ENCODE data around the gene ADTRP. TPM values are rescaled to one million over a fixed set of nuclear protein-coding genes. Genes with fewer than 3 reads are reported as not detected.

Gene ADTRP
- total RNA-seq, 1 experiment from 2014 or later, result 5.2 TPM

GRCh38 chr6:11798538-11798937, 19.9 kb upstream of the ADTRP start:
- no peaks in the 10 kb centered on the region for H3K27me3 Mint-ChIP-seq (ENCODE audit: insufficient read depth, unreplicated experiment)
- H3K27ac Mint-ChIP-seq (ENCODE audit: unreplicated experiment), result no peak overlapping the region
- BruUV-seq (replicated peaks), result no TSS peak
- intact Hi-C loops (cut with micrococcal nuclease; ENCODE audit: unreplicated experiment), result no loop called here
- Histone ChIP-seq H3K4me3 (ENCODE audit: low read depth, low read length) (no peak overlapping the region), H3K36me3 (ENCODE audit: control insufficient read depth, insufficient read depth, low read length) (no peaks in the 10 kb centered on the region), H3K9me3 (no peaks in the 10 kb centered on the region), H3K4me1 (0 out of 2 replicates have a peak, but pooled peaks cover 4% of the 10 kb centered on the region), H3K27me3 (replicated peaks; ENCODE audit: control insufficient read depth, insufficient read depth, low read length) (no peaks in the 10 kb centered on the region)
- no peak for DNase-seq
- H3K36me3 Mint-ChIP-seq (ENCODE audit: insufficient read depth, unreplicated experiment), result no peaks in the 10 kb centered on the region
- peaks cover 6% of the 10 kb centered on the region for H3K4me1 Mint-ChIP-seq (ENCODE audit: low read depth, unreplicated experiment)
- H3K4me3 Mint-ChIP-seq (ENCODE audit: unreplicated experiment), result no peak overlapping the region
- POLR2A ChIA-PET, result no interaction called here
- no peaks in the 10 kb centered on the region for H3K9me3 Mint-ChIP-seq (ENCODE audit: unreplicated experiment)
- TF ChIP-seq CTCF (IDR thresholded peaks at IDR 0.05; ENCODE audit: insufficient read depth in 1 of 2, low read depth in 1 of 2, low read length in 1 of 2, severe bottlenecking in 1 of 2, unreplicated experiment in 1 of 2), result no peak
- CTCF ChIA-PET, result no interaction called here

GRCh38 chr6:11798096-11798495, 19.5 kb upstream of the ADTRP start:
- Mint-ChIP-seq H3K27ac (ENCODE audit: unreplicated experiment) (no peak overlapping the region), H3K36me3 (ENCODE audit: insufficient read depth, unreplicated experiment) (no peaks in the 10 kb centered on the region), H3K4me1 (ENCODE audit: low read depth, unreplicated experiment) (peaks cover 6% of the 10 kb centered on the region), H3K27me3 (ENCODE audit: insufficient read depth, unreplicated experiment) (no peaks in the 10 kb centered on the region), H3K9me3 (ENCODE audit: unreplicated experiment) (no peaks in the 10 kb centered on the region), H3K4me3 (ENCODE audit: unreplicated experiment) (no peak overlapping the region)
- no TSS peak for BruUV-seq (replicated peaks)
- Histone ChIP-seq H3K4me1 (0 out of 2 replicates have a peak, but pooled peaks cover 4% of the 10 kb centered on the region), H3K9me3 (no peaks in the 10 kb centered on the region), H3K27me3 (replicated peaks; ENCODE audit: control insufficient read depth, insufficient read depth, low read length) (no peaks in the 10 kb centered on the region), H3K4me3 (ENCODE audit: low read depth, low read length) (no peak overlapping the region), H3K36me3 (ENCODE audit: control insufficient read depth, insufficient read depth, low read length) (no peaks in the 10 kb centered on the region)
- DNase-seq, result no peak
- TF ChIP-seq CTCF (IDR thresholded peaks at IDR 0.05; ENCODE audit: insufficient read depth in 1 of 2, low read depth in 1 of 2, low read length in 1 of 2, severe bottlenecking in 1 of 2, unreplicated experiment in 1 of 2), result no peak
- ChIA-PET POLR2A (no interaction called here), CTCF (no interaction called here)
- intact Hi-C loops (cut with micrococcal nuclease; ENCODE audit: unreplicated experiment), result no loop called here

- no peaks in the 10 kb centered on the region for H3K36me3 Mint-ChIP-seq (ENCODE audit: insufficient read depth, unreplicated experiment)
- intact Hi-C loops (cut with micrococcal nuclease; ENCODE audit: unreplicated experiment), result no loop called here
- DNase-seq, result no peak
- Histone ChIP-seq H3K4me1 (0 out of 2 replicates have a peak, but pooled peaks cover 4% of the 10 kb centered on the region), H3K4me3 (ENCODE audit: low read depth, low read length) (no peak overlapping the region), H3K36me3 (ENCODE audit: control insufficient read depth, insufficient read depth, low read length) (no peaks in the 10 kb centered on the region), H3K9me3 (0 out of 2 replicates have a peak, but pooled peaks cover 7% of the 10 kb centered on the region), H3K27me3 (replicated peaks; ENCODE audit: control insufficient read depth, insufficient read depth, low read length) (no peaks in the 10 kb centered on the region)
- H3K9me3 Mint-ChIP-seq (ENCODE audit: unreplicated experiment), result no peaks in the 10 kb centered on the region
- peaks cover 6% of the 10 kb centered on the region for H3K4me1 Mint-ChIP-seq (ENCODE audit: low read depth, unreplicated experiment)
- no TSS peak for BruUV-seq (replicated peaks)
- TF ChIP-seq CTCF (IDR thresholded peaks at IDR 0.05; ENCODE audit: insufficient read depth in 1 of 2, low read depth in 1 of 2, low read length in 1 of 2, severe bottlenecking in 1 of 2, unreplicated experiment in 1 of 2), result no peak
- H3K4me3 Mint-ChIP-seq (ENCODE audit: unreplicated experiment), result no peak overlapping the region
- ChIA-PET CTCF (no interaction called here), POLR2A (no interaction called here)
- H3K27ac Mint-ChIP-seq (ENCODE audit: unreplicated experiment), result no peak overlapping the region
- H3K27me3 Mint-ChIP-seq (ENCODE audit: insufficient read depth, unreplicated experiment), result no peaks in the 10 kb centered on the region
These were observed 18.2 kb upstream of the ADTRP start for GRCh38 chr6:11796829-11797228.

All from Caco-2 (cell line).